ENCODE measurements around the gene NPC1.
A peak's percentile ranks its signal among the peaks of the same experiment; 100 is the strongest.
"Not testable (repeated sequence)": the region's sequence is repeated elsewhere in the genome, so short reads cannot be mapped to it uniquely, and the experiment has no call there.

The NPC1 gene

DNA sequence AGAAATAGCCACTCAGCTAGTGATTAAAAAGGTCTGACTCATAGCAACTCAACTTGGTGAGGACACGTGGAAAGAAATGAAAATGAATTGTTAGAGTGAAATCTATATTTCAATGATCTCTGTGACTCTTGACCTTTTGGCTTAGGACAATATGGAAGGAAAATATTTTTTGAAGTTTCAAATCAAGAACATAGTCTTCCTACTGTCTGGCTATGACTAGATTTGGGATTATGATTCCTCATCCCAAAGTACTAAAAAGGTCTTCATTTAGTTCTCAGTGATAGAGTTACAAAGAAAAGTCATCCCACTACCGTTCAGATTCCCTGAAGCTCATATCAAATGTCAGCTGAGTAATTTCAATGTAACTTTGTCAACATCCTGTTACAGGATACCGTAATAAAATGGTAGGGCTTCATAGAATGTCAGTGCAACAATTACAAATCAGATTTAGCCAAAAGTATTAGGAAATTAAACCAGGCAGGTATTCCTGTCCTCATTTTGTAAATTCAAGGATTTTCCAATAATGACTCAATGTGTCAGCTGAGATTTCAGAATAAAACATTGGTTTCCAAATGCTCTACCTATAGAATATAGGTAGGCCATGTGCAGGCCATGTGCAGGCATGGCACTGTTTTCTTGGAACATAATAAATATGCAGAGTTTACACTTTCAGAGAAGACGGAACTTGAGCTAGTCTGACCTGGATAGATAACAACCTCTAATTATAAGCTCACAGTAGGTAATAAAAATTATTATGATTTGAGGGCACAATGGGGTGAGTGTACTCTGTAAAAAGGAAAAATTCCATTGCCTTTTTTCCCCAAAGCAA lies 40.4 kb upstream of the NPC1 start:
- Histone ChIP-seq H3K4me1 (ENCODE audit: control insufficient read depth in 1 of 2, insufficient read depth in 2 of 2, low read length in 2 of 2) (peaks cover 17 to 22% of the 10 kb centered on the region in 2 donors), H3K27me3 (ENCODE audit: control insufficient read depth in 1 of 2, insufficient read depth in 2 of 2, low read length in 2 of 2) (peaks cover 0 to 3% of the 10 kb centered on the region in 2 donors), H3K27ac (ENCODE audit: low read depth, low read length) (peak overlapping the region; percentile 10), H3K36me3 (ENCODE audit: control insufficient read depth in 1 of 2, insufficient read depth in 2 of 2, low read length in 2 of 2) (no peaks in the 10 kb centered on the region), H3K9me3 (ENCODE audit: control insufficient read depth in 1 of 2, low read length in 2 of 2) (no peaks in the 10 kb centered on the region), H3K9ac (ENCODE audit: low read depth in 1 of 2, low read length in 2 of 2) (no peak overlapping the region), H3K4me3 (ENCODE audit: low read depth in 1 of 2, low read length in 2 of 2) (no peak overlapping the region)

DNA sequence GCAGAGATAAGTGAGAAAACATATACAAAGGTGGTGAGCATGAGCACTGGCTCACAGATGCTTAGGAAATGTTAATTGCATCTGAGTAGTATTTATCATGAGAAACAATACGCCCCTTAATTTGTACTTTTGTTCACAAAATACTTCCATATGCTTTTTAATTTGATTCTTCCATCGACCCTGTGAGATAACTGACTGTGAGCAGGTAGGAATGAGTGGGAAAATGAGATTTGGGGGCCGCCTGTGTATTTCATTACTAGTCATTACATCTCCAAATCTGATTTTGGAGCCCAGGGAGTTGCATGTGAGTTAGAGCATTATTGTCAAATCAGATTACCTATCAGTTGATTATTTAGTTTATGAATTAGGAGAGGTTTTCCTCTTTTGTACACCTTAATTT lies 36.7 kb upstream of the NPC1 start:
- Histone ChIP-seq H3K27me3 (ENCODE audit: control insufficient read depth in 1 of 2, insufficient read depth in 2 of 2, low read length in 2 of 2) (peaks cover 16 to 17% of the 10 kb centered on the region in 2 donors), H3K9ac (ENCODE audit: low read depth in 1 of 2, low read length in 2 of 2) (no peak overlapping the region), H3K4me3 (ENCODE audit: low read depth in 1 of 2, low read length in 2 of 2) (no peak overlapping the region), H3K36me3 (ENCODE audit: control insufficient read depth in 1 of 2, insufficient read depth in 2 of 2, low read length in 2 of 2) (no peaks in the 10 kb centered on the region), H3K9me3 (ENCODE audit: control insufficient read depth in 1 of 2, low read length in 2 of 2) (no peaks in the 10 kb centered on the region), H3K27ac (ENCODE audit: low read depth, low read length) (no peak overlapping the region), H3K4me1 (ENCODE audit: control insufficient read depth in 1 of 2, insufficient read depth in 2 of 2, low read length in 2 of 2) (peaks cover 27 to 31% of the 10 kb centered on the region in 2 donors)

DNA sequence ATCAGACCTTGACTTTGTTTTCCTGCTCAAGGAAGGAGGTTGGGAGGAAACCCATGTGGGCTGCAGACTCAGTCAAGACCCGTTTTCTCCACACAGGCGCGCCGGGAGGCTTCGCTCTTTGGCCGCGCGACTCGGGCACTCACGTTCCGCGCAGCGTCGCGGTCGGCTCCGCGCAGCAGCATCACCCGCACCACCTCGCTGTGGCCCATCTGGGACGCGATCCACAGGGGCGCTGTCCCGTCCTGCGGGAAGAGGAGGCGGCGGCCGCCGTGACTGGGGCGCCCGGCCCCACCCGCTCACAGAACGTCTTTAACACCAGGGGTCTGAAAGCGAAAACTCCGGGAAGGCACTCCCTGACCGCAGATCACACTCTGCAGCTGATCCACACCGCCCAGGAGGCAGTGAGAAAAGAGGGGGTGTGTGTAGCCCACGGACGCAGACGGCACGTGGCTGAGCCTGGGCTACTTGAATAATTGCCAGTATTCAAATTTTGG lies 33.1 kb upstream of the NPC1 start:
- H3K27me3 ChIP-seq (ENCODE audit: control insufficient read depth in 1 of 2, insufficient read depth in 2 of 2, low read length in 2 of 2), result peaks cover 16 to 17% of the 10 kb centered on the region in 2 donors
- no peaks in the 10 kb centered on the region for H3K36me3 ChIP-seq (ENCODE audit: control insufficient read depth in 1 of 2, insufficient read depth in 2 of 2, low read length in 2 of 2)
- H3K9me3 ChIP-seq (ENCODE audit: control insufficient read depth in 1 of 2, low read length in 2 of 2), result no peaks in the 10 kb centered on the region
- H3K4me3 ChIP-seq (ENCODE audit: low read depth in 1 of 2, low read length in 2 of 2), result peak overlapping the region; percentile 67 to 78
- H3K9ac ChIP-seq (ENCODE audit: low read depth in 1 of 2, low read length in 2 of 2), result peak overlapping the region; percentile 15 to 34
- no peak overlapping the region for H3K27ac ChIP-seq (ENCODE audit: low read depth, low read length)
- peaks cover 18 to 20% of the 10 kb centered on the region in 2 donors for H3K4me1 ChIP-seq (ENCODE audit: control insufficient read depth in 1 of 2, insufficient read depth in 2 of 2, low read length in 2 of 2)

DNA sequence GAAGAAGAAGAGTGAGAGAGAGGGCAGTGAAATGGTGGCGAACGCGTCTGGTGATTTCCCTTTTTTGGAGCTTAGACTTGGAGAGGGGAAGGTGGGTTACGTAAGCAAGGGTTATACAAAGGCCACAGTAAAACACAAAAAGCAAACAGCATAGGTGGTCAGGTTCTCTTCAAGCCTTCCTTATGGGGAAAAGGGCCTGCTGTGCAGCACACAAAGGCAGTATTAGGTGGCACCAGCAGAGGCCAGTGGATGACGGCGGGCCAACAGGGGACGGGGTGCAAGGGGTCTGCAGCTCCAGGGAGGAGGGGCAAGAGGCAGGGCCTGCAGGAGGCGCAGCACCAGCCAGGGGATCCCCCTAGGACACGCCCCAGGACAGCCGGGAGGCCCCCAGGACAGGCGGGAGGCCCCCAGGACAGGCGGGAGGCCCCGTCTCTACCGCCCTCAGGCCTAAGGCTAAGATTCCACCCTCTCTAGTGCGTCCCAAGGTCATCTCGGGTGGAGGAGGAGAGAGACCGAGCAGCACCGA lies 32.6 kb upstream of the NPC1 start:
- Histone ChIP-seq H3K4me1 (ENCODE audit: control insufficient read depth in 1 of 2, insufficient read depth in 2 of 2, low read length in 2 of 2) (peaks cover 18 to 20% of the 10 kb centered on the region in 2 donors), H3K36me3 (ENCODE audit: control insufficient read depth in 1 of 2, insufficient read depth in 2 of 2, low read length in 2 of 2) (no peaks in the 10 kb centered on the region), H3K9ac (ENCODE audit: low read depth in 1 of 2, low read length in 2 of 2) (peak overlapping the region; percentile 15 to 34), H3K27ac (ENCODE audit: low read depth, low read length) (no peak overlapping the region), H3K27me3 (ENCODE audit: control insufficient read depth in 1 of 2, insufficient read depth in 2 of 2, low read length in 2 of 2) (peaks cover 16 to 17% of the 10 kb centered on the region in 2 donors), H3K9me3 (ENCODE audit: control insufficient read depth in 1 of 2, low read length in 2 of 2) (no peaks in the 10 kb centered on the region), H3K4me3 (ENCODE audit: low read depth in 1 of 2, low read length in 2 of 2) (peak overlapping the region; percentile 67 to 78)

DNA sequence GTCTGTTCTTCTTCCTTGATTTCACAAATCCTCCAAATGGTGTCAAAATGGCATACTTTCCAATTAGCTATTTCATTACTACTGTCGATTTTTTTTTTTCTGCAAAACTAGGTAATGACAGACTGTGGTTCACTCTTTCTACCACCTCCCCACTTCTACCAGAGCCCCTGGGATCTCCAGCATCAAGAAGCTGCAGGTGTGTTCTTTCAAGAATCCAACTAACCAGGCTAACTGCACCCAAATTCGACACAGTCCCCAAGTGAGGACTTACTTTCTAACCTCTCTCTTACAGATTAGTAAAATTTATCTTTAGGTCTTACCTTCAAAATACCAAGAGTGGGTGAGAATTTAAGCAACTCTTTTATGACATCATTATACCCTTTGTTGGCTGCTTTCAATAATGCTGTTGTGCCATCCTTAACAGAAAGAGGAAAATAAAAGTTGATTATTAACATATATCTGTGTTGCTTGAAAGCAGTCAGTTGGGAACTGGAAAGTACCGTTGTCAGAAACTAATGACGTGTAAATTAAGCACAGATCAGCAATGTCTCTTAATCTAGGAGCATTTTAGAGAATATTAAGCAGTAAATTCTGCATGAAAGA lies 31.2 kb upstream of the NPC1 start:
- no peak overlapping the region for H3K27ac ChIP-seq (ENCODE audit: low read depth, low read length)
- peaks cover 16 to 17% of the 10 kb centered on the region in 2 donors for H3K27me3 ChIP-seq (ENCODE audit: control insufficient read depth in 1 of 2, insufficient read depth in 2 of 2, low read length in 2 of 2)
- no peaks in the 10 kb centered on the region for H3K36me3 ChIP-seq (ENCODE audit: control insufficient read depth in 1 of 2, insufficient read depth in 2 of 2, low read length in 2 of 2)
- no peaks in the 10 kb centered on the region for H3K9me3 ChIP-seq (ENCODE audit: control insufficient read depth in 1 of 2, low read length in 2 of 2)
- no peak overlapping the region for H3K4me3 ChIP-seq (ENCODE audit: low read depth in 1 of 2, low read length in 2 of 2)
- H3K9ac ChIP-seq (ENCODE audit: low read depth in 1 of 2, low read length in 2 of 2), result no peak overlapping the region
- H3K4me1 ChIP-seq (ENCODE audit: control insufficient read depth in 1 of 2, insufficient read depth in 2 of 2, low read length in 2 of 2), result peaks cover 18 to 22% of the 10 kb centered on the region in 2 donors

DNA sequence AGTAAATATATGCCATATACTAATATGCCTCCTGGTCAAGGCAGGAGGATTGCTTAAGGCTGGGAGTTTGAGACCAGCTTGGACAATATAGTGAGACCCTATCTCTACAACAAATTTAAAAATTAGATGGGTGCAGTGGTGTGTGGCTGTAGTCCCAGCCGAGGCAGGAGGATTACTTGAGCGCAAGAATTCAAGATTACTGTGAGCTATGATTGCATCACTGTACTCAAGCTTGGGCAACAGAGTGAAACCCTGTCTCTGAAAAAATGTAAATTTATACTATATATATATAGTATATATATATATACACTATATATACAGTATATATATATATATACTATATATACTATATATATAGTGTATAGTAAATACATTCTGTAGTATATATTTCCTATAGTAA lies 30.0 kb upstream of the NPC1 start:
- peaks cover 18 to 28% of the 10 kb centered on the region in 2 donors for H3K4me1 ChIP-seq (ENCODE audit: control insufficient read depth in 1 of 2, insufficient read depth in 2 of 2, low read length in 2 of 2)

DNA sequence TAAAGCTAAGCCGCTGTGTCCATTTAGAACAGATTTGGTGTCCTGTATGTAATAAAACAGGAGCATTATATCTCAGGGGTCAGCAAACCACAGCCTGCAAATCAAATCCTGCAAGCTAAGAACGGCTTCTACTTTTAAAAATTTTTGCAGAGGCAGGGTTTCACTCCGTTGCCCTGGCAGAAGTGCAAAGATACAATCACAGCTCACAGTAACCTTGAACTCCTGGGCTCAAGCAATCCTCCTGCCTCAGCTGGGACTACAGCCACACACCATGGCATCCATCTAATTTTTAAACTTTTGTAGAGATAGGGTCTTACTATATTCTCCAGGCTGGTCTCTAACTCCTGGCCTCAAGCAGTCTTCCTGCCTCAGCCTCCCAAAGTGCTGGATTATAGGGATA lies 28.6 kb upstream of the NPC1 start:
- peaks cover 18 to 28% of the 10 kb centered on the region in 2 donors for H3K4me1 ChIP-seq (ENCODE audit: control insufficient read depth in 1 of 2, insufficient read depth in 2 of 2, low read length in 2 of 2)
- H3K4me3 ChIP-seq (ENCODE audit: low read depth in 1 of 2, low read length in 2 of 2), result no peak overlapping the region
- H3K27ac ChIP-seq (ENCODE audit: low read depth, low read length), result no peak overlapping the region

More for the DNA sequence above, 30.0 kb upstream of the NPC1 start:
- H3K27ac ChIP-seq (ENCODE audit: low read depth, low read length), result no peak overlapping the region
- H3K9ac ChIP-seq (ENCODE audit: low read depth in 1 of 2, low read length in 2 of 2), result no peak overlapping the region
- peaks cover 14 to 16% of the 10 kb centered on the region in 2 donors for H3K27me3 ChIP-seq (ENCODE audit: control insufficient read depth in 1 of 2, insufficient read depth in 2 of 2, low read length in 2 of 2)
- no peaks in the 10 kb centered on the region for H3K36me3 ChIP-seq (ENCODE audit: control insufficient read depth in 1 of 2, insufficient read depth in 2 of 2, low read length in 2 of 2)
- H3K9me3 ChIP-seq (ENCODE audit: control insufficient read depth in 1 of 2, low read length in 2 of 2), result no peaks in the 10 kb centered on the region
- H3K4me3 ChIP-seq (ENCODE audit: low read depth in 1 of 2, low read length in 2 of 2), result no peak overlapping the region

DNA sequence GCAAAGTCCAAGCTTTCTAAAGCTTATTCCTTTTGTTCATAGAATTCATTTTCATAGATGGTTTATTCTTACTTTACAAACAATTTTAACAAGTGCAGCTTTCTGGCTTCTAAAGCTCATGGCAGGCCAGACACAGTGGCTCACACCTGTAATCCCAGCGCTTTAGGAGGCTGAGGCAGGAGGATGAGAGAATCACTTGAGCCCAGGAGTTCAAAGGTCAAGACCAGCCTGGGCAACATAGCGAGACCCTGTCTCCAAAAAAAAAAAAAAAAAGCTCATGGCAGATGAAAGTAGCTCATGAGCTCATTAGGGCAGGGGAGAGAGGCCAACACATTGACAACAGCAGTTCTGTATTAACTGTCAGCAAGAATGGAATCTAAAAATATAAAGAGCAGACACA lies 28.1 kb upstream of the NPC1 start:
- Histone ChIP-seq H3K4me3 (ENCODE audit: low read depth in 1 of 2, low read length in 2 of 2) (no peak overlapping the region), H3K27ac (ENCODE audit: low read depth, low read length) (no peak overlapping the region), H3K27me3 (ENCODE audit: control insufficient read depth in 1 of 2, insufficient read depth in 2 of 2, low read length in 2 of 2) (peaks cover 2 to 8% of the 10 kb centered on the region in 2 donors), H3K9me3 (ENCODE audit: control insufficient read depth in 1 of 2, low read length in 2 of 2) (no peaks in the 10 kb centered on the region), H3K9ac (ENCODE audit: low read depth in 1 of 2, low read length in 2 of 2) (no peak overlapping the region), H3K4me1 (ENCODE audit: control insufficient read depth in 1 of 2, insufficient read depth in 2 of 2, low read length in 2 of 2) (peaks cover 18 to 32% of the 10 kb centered on the region in 2 donors), H3K36me3 (ENCODE audit: control insufficient read depth in 1 of 2, insufficient read depth in 2 of 2, low read length in 2 of 2) (no peaks in the 10 kb centered on the region)

More for the DNA sequence above, 28.6 kb upstream of the NPC1 start:
- H3K36me3 ChIP-seq (ENCODE audit: control insufficient read depth in 1 of 2, insufficient read depth in 2 of 2, low read length in 2 of 2), result no peaks in the 10 kb centered on the region
- H3K9ac ChIP-seq (ENCODE audit: low read depth in 1 of 2, low read length in 2 of 2), result no peak overlapping the region
- no peaks in the 10 kb centered on the region for H3K9me3 ChIP-seq (ENCODE audit: control insufficient read depth in 1 of 2, low read length in 2 of 2)
- peaks cover 7 to 12% of the 10 kb centered on the region in 2 donors for H3K27me3 ChIP-seq (ENCODE audit: control insufficient read depth in 1 of 2, insufficient read depth in 2 of 2, low read length in 2 of 2)

DNA sequence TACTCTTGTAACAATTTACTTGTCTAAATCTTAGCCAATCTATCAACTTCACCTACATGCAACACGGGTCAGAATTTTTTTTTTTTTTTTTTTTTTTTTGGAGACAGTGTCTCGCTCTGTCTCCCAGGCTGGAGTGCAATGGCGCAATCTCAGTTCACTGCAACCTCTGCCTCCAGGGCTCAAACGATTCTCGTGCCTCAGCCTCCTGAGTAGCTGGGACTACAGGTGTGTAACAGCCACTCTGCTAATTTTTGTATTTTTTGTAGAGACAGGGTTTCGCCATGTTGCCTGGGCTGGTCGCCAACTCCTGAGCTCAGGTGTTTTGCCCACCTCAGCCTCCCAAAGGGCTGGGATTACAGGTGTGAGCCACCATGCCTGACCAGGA lies 26.8 kb upstream of the NPC1 start:
- not testable (repeated sequence) for H3K27me3 ChIP-seq (ENCODE audit: control insufficient read depth in 1 of 2, insufficient read depth in 2 of 2, low read length in 2 of 2); H3K27ac ChIP-seq (ENCODE audit: low read depth, low read length); H3K9ac ChIP-seq (ENCODE audit: low read depth in 1 of 2, low read length in 2 of 2); H3K36me3 ChIP-seq (ENCODE audit: control insufficient read depth in 1 of 2, insufficient read depth in 2 of 2, low read length in 2 of 2); H3K9me3 ChIP-seq (ENCODE audit: control insufficient read depth in 1 of 2, low read length in 2 of 2); H3K4me3 ChIP-seq (ENCODE audit: low read depth in 1 of 2, low read length in 2 of 2)
- peaks cover 14 to 30% of the 10 kb centered on the region in 2 donors for H3K4me1 ChIP-seq (ENCODE audit: control insufficient read depth in 1 of 2, insufficient read depth in 2 of 2, low read length in 2 of 2)

Measured in duodenal mucosa (tissue), 2 donors.